ENCODE measurements around the gene PTP4A1.
"Not testable (repeated sequence)": the region's sequence is repeated elsewhere in the genome, so short reads cannot be mapped to it uniquely, and the experiment has no call there.

PTP4A1 gene

DNA sequence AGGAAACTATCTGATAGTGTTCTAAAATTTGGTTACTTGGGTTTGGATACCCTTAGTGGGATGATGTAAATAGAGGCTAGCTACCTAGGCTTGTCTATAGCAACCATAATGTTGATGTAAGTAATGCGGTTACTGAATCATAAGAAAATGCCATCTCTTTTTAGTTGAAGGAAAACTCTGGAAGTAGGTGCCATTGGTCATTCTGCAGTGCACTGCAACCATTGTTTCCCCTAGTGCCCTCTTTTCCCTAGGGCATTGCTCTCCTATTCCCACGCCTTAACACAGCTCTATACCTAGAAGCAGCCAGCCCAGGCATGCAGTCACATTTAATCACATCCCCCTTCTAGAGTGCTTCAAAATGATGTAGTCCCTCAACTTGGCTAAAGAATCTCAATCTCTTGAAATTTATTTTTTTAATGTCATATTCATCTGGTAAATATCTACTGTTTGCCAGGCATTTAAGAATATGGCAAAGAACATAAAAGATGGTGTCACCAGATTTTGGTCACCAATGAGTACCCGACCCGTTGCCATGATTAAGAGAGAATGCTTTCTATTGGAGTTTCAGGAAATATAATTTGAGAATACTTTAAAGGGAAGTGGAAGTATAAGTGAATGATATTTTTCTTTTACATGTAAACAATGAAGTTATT lies 10.4 kb downstream of the PTP4A1 start:
- DNase-seq (ENCODE audit: low spot score), result no peak

DNA sequence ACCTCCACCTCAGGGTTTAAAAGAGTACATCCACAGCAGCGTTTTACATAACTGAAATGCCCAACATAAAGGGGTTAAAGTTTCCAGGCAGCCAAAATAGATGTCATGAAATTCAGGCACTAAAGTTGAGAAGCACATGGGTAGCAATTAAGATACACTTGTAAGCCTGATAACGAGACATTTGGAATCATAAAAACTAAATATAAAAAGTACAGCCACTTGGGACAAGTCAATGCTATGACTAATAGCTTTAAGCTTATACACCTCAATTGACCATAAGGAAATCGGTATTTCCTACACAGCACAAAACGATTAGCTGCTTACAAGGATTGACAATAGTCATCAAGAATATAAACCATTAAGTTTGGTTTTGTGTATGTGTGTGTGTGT lies 11.8 kb downstream of the PTP4A1 start:
- DNase-seq (ENCODE audit: low spot score), result no peak

DNA sequence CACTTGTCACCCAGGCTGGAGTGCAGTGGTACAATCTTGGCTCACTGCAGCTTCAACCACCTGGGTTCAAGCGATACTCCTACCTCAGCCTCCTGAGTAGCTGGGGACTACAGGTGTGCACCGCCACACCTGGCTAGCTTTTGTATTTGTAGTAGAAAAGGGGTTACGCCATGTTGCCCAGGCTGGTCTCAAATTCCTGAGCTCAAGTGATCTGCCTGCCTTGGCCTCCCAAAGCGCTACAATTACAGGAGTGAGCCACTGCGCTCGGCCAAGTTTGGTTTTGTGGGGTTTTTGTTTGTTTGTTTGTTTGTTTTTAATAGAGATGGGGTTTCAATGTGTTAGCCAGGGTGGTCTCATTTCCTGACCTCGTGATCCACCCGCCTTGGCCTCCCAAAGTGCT lies 12.3 kb downstream of the PTP4A1 start:
- DNase-seq (ENCODE audit: low spot score), result no peak

DNA sequence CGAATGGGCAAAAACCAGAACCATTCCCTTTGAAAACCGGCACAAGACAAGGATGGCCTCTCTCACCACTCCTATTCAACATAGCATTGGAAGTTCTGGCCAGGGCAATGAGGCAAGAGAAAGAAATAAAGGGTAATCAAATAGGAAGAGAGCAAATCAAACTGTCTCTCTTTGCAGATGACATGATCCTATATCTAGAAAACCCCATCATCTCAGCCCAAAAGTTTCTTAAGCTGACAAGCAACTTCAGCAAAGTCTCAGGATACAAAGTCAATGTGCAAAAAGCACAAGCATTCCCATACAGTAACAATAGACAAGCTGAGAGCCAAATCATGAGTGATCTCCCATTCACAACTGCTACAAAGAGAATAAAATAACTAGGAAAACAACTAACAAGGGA lies 13.4 kb downstream of the PTP4A1 start:
- not testable (repeated sequence) for DNase-seq (ENCODE audit: low spot score)

DNA sequence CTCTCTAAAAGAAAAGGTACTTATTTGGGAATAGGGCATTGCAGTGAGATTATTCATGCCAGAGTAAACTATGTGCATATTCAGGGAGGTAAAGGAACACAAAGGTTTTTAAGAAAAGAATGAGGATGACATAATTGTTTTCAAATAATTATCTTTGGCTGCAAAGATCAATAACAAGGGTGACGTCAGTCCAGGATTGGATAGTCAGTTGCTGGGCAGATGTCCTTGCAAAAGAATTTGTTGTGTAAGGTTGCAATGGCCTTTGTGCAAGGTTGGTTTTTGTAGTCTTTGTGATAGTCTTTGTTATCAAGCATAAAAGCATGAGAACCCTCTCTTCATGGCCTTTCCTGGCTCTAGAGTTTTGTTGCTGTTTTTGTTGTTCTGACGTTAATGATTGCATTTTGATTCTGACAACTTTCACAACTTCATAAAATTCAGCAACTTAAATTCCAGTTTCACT lies 17.7 kb downstream of the PTP4A1 start:
- no peak for DNase-seq (ENCODE audit: low spot score)

DNA sequence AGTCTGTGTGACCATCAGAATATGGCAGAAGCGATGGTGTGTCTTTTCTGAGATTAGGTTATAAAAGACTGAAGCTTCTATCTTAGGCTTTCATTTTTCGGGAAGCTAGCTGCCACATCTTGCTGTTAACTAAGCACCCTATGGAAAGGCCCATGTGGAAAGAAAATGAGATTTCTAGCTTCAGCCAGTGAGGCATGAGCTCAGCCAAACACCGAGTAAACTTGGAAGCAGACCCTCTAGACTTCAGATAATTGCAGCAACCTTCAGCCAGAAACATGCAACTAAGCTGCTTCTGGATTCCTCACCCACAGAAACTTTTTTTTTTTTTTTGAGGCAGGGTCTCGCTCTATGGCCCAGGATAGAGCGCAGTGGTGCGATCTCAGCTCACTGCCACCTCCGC lies 20.6 kb downstream of the PTP4A1 start:
- no peak for DNase-seq (ENCODE audit: low spot score)

DNA sequence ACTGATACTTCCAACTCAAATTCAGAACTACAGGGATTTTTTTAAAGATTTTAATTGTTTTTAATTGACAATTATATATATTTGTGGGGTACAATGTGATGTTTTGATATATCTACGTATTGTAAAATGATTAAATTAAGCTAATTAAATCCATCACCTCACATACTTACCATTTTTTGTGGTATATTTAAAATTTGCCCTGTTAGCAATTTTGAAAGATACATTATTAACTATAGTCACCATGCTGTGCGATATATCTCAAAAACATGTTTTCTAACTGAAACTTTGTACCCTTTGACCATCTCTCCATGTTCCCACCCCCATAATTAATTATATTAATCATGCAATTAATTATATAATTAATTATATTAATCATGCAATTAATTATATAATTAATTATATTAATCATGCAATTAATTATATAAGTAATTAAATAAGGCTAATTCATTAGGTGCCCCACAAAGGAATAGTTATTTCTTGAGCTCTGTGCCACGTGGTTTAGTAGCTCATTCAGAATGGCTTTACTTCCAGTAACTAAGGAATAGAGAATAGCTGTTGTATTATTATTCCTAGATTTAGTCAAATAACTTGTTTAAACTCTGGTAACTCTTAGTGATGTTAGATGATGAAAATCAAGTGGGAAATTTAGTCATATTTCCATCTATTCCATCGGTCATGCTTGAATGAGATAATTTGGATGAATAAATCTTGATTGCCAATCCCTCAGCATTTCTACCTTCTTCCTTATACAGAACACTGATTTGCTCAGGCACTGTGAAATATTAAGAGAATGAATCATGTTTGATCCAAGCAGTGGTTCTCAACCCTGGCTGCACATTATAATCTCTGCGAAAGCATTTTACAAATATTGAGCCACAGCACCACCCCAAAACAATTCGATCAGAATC lies 25.1 kb downstream of the PTP4A1 start:
- DNase-seq (ENCODE audit: low spot score), result no peak

DNA sequence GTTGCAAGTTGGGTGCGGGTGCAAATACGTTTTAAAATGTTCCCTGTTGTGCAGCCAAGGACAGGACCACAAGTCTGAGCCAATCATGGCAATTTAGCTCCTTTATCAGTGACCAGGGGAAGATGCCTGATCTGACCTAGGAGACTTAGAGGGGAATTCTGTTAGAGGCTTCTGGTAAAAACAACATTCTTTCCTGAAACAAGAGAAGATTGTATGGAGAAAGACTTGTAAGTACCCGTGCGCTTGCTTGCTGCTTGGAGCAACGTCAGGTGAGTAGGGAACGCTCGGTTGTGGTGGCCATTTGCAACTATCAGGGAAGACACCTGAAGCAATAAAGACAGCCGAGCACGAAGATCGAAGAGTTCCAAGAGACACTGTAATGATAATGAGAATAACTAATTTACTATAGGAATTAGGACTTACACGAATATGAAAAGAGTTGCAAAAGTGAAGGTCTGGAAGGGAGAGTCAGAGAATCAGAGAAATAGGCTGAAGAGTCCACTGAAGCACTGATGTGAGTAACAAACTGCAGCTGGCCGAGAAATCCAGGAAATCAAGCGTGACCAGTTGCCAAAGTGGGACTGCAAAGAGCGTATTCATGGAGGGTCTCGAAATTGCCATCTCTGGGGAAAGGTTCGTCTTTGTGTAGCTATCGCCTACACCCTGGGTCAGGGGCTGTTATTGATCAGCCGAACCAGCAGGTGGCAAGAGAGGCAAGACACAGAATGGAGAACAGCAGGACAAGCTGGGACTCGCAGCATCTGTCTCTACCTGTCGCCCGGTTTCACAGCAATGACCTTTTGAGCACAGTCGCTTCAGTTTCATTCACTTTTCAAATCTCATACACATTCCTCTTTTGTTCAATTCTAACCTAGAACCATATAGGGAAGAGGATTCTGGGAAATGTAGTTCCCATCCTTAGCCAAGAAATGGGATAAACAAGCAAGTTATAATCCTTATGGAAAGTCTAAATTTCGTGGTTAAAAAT lies 26.1 kb downstream of the PTP4A1 start:
- peak; percentile 55 for DNase-seq (ENCODE audit: low spot score)

DNA sequence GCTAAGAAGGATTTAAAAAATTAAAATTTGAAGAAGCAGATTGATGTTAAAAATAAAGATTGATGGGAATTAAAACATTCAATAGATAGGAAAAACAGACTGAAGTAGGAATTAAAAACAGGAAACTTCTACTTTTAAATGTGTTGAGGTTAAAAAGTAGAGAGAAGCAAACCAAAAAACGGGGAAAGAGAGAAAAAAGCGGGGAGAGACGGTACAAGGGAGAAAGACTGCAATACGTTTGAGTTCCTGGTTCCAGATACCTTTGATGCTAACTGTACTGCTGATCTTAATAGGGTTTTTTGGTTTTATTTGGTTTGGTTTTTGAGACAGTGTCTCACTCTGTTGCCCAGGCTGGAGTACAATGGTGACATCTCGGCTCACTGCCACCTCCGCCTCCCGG lies 27.0 kb downstream of the PTP4A1 start:
- no peak for DNase-seq (ENCODE audit: low spot score)

DNA sequence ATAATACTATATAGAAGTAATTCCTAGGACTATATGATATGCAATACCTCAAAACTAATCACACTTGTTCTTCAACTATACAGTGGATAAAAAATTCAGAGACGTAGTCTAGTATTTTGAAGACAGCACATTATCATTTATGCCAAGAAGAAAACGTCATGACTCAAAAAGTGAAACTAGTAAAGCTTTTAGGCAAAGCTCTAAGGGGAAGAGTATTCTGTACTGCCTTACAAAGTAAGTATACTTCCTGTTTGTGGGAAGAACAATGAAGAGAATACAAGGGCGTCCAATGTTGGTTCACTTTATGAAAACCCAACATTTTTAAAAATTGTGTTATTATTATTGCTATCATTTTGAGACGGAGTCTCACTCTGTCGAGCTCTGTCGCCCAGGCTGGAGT lies 27.9 kb downstream of the PTP4A1 start:
- no peak for DNase-seq (ENCODE audit: low spot score)

DNA sequence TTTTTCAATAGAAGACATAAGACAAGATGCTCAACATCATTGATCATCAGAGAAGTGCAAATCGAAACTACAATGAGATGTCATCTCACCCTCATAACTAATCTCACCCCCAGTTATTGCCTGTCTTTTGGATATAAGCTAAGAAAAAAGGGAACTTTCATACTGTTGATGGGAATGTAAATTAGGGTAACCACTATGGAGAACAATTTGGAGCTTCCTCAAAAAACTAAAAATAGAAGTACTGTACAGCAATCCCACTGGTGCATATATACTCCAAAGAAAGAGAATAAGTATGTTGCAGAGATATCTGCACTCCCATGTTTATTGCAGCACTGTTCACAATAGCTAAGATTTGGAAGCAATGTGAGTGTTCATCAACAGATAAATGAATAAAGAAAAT lies 37.0 kb downstream of the PTP4A1 start:
- no peak for DNase-seq (ENCODE audit: low spot score)

DNA sequence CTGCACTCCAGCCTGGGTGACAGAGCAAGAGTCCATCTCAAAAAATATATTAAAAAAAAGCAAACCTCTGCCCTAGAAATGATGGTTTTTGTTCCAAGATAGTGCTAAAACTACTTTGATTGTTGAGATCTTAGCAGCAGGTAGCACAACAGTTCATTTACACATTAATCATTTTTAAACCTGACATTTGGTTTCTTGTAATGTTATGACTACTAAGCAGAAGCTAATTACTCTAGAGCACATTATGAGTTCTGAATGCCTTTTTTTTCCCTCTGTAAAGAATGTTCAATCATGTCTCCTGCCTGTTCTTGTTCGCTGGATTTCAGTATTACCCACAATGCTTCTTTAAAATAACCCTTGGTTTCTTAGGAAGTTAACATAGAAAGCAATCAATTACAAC lies 38.7 kb downstream of the PTP4A1 start:
- no peak for DNase-seq (ENCODE audit: low spot score)

DNA sequence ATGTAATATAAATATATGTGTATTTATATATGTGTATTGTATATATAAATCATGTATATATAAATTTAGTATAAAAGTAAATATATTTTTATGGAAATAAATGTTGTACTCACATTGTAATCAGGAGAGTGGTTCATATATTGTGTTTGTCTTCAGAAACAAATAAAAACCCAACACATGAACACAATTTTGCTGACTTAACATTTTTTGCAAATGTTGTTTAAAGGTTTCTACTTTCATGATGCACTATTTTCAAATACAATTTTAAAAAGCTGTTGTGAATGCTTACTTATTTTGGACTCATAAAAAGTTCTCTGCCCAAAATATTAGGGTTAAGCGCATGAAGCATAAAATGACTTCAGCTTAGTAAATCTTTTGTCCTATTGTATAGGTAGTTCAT lies 39.3 kb downstream of the PTP4A1 start:
- DNase-seq (ENCODE audit: low spot score), result no peak

DNA sequence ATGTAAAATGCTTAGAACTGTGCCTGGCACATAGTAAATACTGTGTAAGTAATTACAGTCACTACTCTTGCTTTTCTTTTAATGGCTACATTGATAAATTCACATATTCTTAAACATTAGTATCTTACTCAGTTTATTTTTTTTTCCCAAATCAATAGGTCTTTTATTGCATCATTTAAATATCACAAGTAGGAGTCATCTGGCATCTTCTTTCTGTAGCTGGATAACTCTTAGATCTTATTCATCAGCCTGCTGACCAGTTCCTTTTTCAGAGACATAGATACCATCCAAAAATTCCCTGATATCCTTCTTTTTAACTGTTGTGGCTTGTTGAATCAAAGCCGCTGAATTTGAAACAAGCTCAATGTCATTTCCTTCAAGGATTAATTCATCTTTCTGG lies 43.3 kb downstream of the PTP4A1 start:
- no peak for DNase-seq (ENCODE audit: low spot score)
